Measurements from ENCODE around the gene IL1B. TPM values are rescaled to one million over a fixed set of nuclear protein-coding genes. Genes with fewer than 3 reads are reported as not detected.

Gene IL1B
- polyA plus RNA-seq, 3 donors = 0.47 to 1.7 (median 0.50) TPM

DNA sequence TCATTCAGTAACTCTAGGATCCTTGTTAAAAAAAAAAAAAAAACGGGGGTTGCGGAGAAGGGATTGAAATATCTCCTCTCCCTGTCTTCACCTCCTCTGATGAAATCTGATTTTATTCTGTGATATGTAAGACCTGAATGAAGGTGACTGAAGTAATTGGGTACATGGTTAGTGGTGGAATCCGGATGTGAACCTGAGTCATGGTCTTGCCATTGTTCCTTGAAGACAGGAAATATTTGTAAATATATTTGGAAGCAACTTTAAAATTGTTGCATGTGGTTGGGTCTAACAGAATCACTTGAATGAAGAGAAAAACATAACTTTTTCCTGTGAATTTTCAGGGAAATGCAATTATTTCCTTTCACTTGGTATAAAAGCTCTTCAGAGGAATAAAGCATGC, 49.3 kb downstream of the IL1B start:
- DNase-seq (ENCODE audit: low read depth in 3 of 3, low spot score in 2 of 3) = no peak

DNA sequence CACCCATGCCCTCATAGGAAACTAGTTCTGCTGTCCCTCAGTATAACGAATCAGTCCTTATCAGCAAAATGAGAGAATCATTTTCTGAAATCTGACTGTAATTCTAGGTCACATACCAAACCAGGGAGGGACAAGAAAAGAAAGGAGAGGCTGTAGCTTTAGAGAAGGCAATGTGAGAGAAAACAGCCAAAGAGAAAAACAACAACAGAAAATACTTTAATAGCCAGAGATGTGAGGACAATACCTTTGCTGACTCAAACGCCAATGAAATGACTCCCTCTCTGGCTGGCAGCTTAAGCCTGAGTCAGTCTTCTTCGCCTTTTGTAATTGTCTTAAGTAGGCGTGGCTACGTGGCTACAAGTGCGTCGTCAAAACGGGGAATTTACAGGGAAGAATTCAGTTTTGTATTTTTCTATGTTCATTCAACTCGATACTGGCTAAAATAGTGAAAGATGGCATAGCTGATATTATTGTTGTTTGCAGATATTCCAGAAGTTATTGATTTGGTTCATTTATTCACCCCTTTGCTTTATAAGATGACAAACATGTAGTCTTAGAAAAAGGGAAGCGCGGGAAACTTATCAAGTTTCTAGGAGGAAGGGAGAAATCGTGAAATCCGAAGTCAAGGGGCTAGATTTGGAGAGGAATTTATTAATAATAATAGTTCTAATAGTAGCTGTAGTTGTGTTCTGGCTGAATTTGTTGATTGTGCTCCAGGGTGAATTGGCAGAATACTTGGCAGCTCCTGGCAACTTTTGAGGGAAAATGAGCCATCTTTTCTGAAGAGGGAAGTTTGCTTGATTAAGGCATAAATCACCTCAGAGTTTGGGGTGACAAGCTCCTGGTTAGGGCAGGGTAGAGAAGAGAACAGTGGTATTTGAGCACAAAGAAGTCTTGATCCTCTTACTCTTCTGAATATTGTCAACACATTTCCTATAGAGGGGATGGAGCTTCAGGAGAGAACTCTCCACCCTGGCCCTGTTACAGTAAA, 52.1 kb downstream of the IL1B start, which contains the start of gene IL1A:
TSS of gene IL1A (minus strand) at position 295 of the 991 bp plus-strand sequence. CDS start 723 bp downstream, outside the sequence.
- no peak for DNase-seq (ENCODE audit: low read depth in 3 of 3, low spot score in 2 of 3)

DNA sequence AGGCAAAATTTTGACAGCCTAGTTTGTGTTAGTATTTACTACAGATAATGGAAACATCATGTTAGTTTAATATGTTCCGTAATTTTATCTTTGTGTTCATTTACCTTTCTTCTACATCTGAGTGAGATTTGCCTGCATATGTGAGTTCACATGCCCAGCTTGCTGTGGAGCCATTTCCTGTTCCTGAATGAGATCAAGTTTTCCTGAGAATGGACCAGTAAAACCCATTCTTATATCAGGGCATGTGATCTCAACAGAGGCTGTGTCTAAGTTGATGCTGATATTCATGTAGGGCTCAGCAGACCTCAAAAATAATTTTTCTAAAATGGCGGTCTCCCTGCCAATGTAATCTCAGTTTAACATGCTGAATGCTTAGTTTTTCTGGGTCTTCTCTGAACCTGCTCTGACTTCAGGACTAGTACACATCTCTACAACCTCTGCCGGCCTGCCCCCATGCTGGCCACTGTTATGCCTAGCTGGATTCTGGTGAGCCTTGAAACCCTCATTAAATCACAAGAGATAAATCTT, 53.3 kb downstream of the IL1B start:
- DNase-seq (ENCODE audit: low read depth in 3 of 3, low spot score in 2 of 3) = no peak

DNA sequence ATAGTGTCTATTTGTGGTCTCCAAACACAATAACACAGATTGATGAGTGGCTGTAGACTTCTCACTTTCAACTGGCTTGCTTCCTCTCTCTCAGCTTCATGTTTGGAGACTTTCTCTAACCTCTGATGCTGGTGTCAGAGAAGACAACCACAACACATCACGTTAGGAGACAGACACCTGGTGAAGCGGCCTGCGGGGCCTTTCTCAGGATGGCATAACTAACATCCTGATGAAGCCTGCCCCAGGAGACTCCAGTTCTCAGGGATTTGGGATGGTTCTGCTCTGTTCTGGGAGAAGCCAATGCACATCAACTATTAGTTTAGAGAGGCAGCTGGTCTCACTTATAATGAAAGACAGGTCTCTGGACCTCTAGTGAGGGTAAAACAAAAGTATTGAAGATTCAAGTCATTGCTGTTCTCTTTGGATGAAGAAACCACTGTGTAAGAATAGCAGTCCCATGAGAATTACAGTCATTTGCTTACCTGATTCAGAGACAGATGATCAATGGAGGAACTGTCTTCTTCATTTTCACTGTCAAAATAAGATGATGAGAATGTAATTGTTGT, 54.3 kb downstream of the IL1B start:
- DNase-seq (ENCODE audit: low read depth in 3 of 3, low spot score in 2 of 3) = no peak

Other genes starting within 250 kb of the IL1B start
- gene SLC20A1, start 190.8 kb downstream of the IL1B start, polyA plus RNA-seq (ENCODE audit: insufficient read length in 3 of 3) = 10 to 100 TPM; 36.1 to 41.8 (median 40.9) TPM
- under 1 TPM in 2 of 3 donors, not detected in 1; 0.07 to 0.12 TPM for gene NT5DC4, start 115.8 kb downstream of the IL1B start, polyA plus RNA-seq (ENCODE audit: insufficient read length in 3 of 3)
- gene CKAP2L, start 72.2 kb downstream of the IL1B start, polyA plus RNA-seq (ENCODE audit: insufficient read length in 3 of 3) = 10 to 100 TPM; 12.8 to 16.4 (median 15.8) TPM
- gene IL1A, start 52.3 kb downstream of the IL1B start, polyA plus RNA-seq (ENCODE audit: insufficient read length in 3 of 3) = under 1 TPM in 1 of 3 donors, not detected in 2; 0.06 TPM
- not detected for gene IL37, start 74.4 kb upstream of the IL1B start, polyA plus RNA-seq (ENCODE audit: insufficient read length in 3 of 3)
- gene IL36G, start 141.2 kb upstream of the IL1B start, polyA plus RNA-seq (ENCODE audit: insufficient read length in 3 of 3) = under 1 TPM in 1 of 3 donors, not detected in 2; 0.21 TPM
- gene IL36A, start 168.7 kb upstream of the IL1B start, polyA plus RNA-seq (ENCODE audit: insufficient read length in 3 of 3) = not detected
- not detected for gene IL36B, start 216.1 kb upstream of the IL1B start, polyA plus RNA-seq (ENCODE audit: insufficient read length in 3 of 3)
- gene IL36RN, start 222.4 kb upstream of the IL1B start, polyA plus RNA-seq (ENCODE audit: insufficient read length in 3 of 3) = not detected
- not detected for gene IL1F10, start 231.2 kb upstream of the IL1B start, polyA plus RNA-seq (ENCODE audit: insufficient read length in 3 of 3)